ENCODE results near the gene MANSC1. TPM values are rescaled to one million over a fixed set of nuclear protein-coding genes. Genes with fewer than 3 reads are reported as not detected.

MANSC1 gene
- polyA plus RNA-seq, 3 donors, result 0.24 to 2.3 (median 1.5) TPM

DNA sequence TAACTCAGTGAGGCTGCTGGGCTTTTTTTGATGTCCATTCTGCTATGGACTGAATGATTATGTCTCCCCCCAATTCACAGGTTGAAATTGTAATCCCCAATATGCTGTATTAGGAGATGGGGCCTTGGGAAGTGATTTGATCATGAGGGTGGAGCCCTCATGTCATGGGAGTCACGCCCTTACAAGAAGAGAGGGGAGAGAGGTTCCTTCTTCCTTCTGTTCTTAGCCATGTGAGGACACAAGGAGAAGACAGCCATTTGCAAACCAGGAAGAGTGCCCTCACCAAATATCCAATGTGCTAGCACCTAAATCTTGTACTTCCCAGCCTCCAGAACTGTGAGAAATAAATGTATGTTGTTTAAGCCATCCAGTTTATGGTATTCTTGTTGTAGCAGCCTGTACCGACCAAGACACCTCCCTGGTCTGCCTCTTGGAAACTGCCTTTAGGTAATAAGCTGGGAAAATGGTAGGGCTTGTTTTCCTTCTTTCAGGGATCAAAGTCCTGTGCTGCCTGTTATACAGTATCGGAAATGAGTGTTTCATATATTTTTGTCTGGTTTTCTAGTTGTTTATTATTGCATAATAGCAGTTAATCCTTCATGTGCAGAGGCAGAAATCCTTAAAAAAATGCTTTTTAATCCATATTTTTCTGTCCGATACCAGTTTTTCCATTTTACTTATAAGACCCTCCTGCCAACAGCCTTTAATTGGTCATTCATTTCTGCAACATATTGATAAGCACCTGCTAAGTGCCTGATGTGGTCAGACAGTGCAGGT, 23.1 kb upstream of the MANSC1 start:
- peaks cover 0 to 8% of the 10 kb centered on the region in 2 donors for H3K4me1 ChIP-seq (ENCODE audit: control insufficient read depth in 1 of 2, insufficient read depth in 2 of 2, low read length in 2 of 2)
- TF ChIP-seq, protein P1, sequence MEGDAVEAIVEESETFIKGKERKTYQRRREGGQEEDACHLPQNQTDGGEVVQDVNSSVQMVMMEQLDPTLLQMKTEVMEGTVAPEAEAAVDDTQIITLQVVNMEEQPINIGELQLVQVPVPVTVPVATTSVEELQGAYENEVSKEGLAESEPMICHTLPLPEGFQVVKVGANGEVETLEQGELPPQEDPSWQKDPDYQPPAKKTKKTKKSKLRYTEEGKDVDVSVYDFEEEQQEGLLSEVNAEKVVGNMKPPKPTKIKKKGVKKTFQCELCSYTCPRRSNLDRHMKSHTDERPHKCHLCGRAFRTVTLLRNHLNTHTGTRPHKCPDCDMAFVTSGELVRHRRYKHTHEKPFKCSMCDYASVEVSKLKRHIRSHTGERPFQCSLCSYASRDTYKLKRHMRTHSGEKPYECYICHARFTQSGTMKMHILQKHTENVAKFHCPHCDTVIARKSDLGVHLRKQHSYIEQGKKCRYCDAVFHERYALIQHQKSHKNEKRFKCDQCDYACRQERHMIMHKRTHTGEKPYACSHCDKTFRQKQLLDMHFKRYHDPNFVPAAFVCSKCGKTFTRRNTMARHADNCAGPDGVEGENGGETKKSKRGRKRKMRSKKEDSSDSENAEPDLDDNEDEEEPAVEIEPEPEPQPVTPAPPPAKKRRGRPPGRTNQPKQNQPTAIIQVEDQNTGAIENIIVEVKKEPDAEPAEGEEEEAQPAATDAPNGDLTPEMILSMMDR (IDR thresholded peaks at IDR 0.05), result no peak
- H4K20me1 ChIP-seq (ENCODE audit: insufficient read depth, low read length), result no peaks in the 10 kb centered on the region
- H3K79me2 ChIP-seq (ENCODE audit: insufficient read depth, low read length), result no peaks in the 10 kb centered on the region
- H3K27me3 ChIP-seq (ENCODE audit: control insufficient read depth in 2 of 2, insufficient read depth in 2 of 2, low read length in 2 of 2), result no peaks in the 10 kb centered on the region
- Mint-ChIP-seq H3K36me3 (peaks cover 17 to 29% of the 10 kb centered on the region in 2 donors), H3K27ac (peak overlapping the region in 2 of 7 donors; percentile 30), H3K4me3 (no peak overlapping the region), H3K9me3 (no peaks in the 10 kb centered on the region), H3K27me3 (ENCODE audit: low read depth in 3 of 3) (no peaks in the 10 kb centered on the region), H3K4me1 (peaks cover 8% of the 10 kb centered on the region)
- no peak for DNase-seq
- intact Hi-C loops (cut with micrococcal nuclease), result loop anchor here in 1 of 2 donors (10.0 kb wide), 1 partner anchor 332 kb away; no protein-coding TSS in a partner anchor
- no peak overlapping the region for H3K4me3 ChIP-seq (replicated peaks in 1 of 3; ENCODE audit: low read depth in 2 of 3, low read length in 3 of 3)
- no peak overlapping the region for H3K27ac ChIP-seq (ENCODE audit: low read depth in 1 of 2, low read length in 2 of 2)
- peak overlapping the region; percentile 11 for H2AFZ ChIP-seq (ENCODE audit: insufficient read depth, low read depth, low read length, poor library complexity, severe bottlenecking)
- peaks cover 3 to 10% of the 10 kb centered on the region in 2 donors for H3K36me3 ChIP-seq (replicated peaks in 1 of 2; ENCODE audit: control insufficient read depth in 1 of 2, insufficient read depth in 2 of 2, low read length in 2 of 2)
- H3K4me2 ChIP-seq (replicated peaks; ENCODE audit: extremely low read depth, low read length, poor library complexity, severe bottlenecking), result no peak overlapping the region
- no peak overlapping the region for H3K9ac ChIP-seq (ENCODE audit: insufficient read depth, low read length, poor library complexity, severe bottlenecking)
- WGBS (ENCODE audit: insufficient coverage), result 89% methylated on average over 1 of the region's 4 CpGs
- no peaks in the 10 kb centered on the region for H3K9me3 ChIP-seq (replicated peaks in 1 of 2; ENCODE audit: control insufficient read depth in 1 of 2, insufficient read depth in 1 of 2, low read length in 2 of 2)

DNA sequence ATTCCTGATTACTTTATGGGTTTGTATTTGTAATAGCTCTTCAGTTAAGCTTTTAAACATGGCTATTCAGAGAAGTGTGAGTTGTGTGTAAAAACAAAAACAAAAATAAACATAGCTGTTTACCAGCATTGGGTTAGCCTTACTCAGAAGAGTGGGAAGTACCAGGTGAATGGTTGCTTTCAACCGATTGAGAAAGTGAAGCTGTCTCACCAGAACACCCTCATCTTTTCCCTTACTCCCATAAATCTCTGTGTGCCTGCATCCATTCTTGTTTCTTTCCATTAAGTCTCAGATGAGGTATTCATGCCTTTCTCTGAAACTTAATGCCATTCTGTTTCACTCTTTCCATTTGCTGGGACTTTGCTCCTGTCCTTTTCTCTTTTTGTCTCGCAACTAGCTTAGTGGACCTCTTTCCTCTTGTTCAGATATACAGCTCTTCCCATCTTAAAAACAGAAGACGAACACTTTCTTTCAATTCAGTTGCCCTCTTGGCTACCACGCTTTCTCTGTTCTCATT, 17.5 kb upstream of the MANSC1 start:
- Histone ChIP-seq H2AFZ (ENCODE audit: insufficient read depth, low read depth, low read length, poor library complexity, severe bottlenecking) (no peak overlapping the region), H3K4me1 (ENCODE audit: control insufficient read depth in 1 of 2, insufficient read depth in 2 of 2, low read length in 2 of 2) (peaks cover 0 to 6% of the 10 kb centered on the region in 2 donors), H3K9me3 (replicated peaks in 1 of 2; ENCODE audit: control insufficient read depth in 1 of 2, insufficient read depth in 1 of 2, low read length in 2 of 2) (no peaks in the 10 kb centered on the region), H3K4me3 (replicated peaks in 1 of 3; ENCODE audit: low read depth in 2 of 3, low read length in 3 of 3) (no peak overlapping the region), H4K20me1 (ENCODE audit: insufficient read depth, low read length) (no peaks in the 10 kb centered on the region), H3K9ac (ENCODE audit: insufficient read depth, low read length, poor library complexity, severe bottlenecking) (no peak overlapping the region), H3K27ac (ENCODE audit: low read depth in 1 of 2, low read length in 2 of 2) (no peak overlapping the region), H3K79me2 (ENCODE audit: insufficient read depth, low read length) (no peaks in the 10 kb centered on the region), H3K4me2 (replicated peaks; ENCODE audit: extremely low read depth, low read length, poor library complexity, severe bottlenecking) (no peak overlapping the region), H3K27me3 (ENCODE audit: control insufficient read depth in 2 of 2, insufficient read depth in 2 of 2, low read length in 2 of 2) (no peaks in the 10 kb centered on the region), H3K36me3 (replicated peaks in 1 of 2; ENCODE audit: control insufficient read depth in 1 of 2, insufficient read depth in 2 of 2, low read length in 2 of 2) (peaks cover 3 to 29% of the 10 kb centered on the region in 2 donors)
- peaks cover 13% of the 10 kb centered on the region for H3K4me1 Mint-ChIP-seq
- TF ChIP-seq, protein P1 (IDR thresholded peaks at IDR 0.05), result no peak
- H3K4me3 Mint-ChIP-seq, result no peak overlapping the region
- intact Hi-C loops (cut with micrococcal nuclease), result no loop called here
- 100% methylated on average over 3 of the region's 4 CpGs for WGBS (ENCODE audit: insufficient coverage)
- H3K27ac Mint-ChIP-seq, result peak overlapping the region in 1 of 7 donors; percentile 70
- H3K36me3 Mint-ChIP-seq, result peaks cover 25 to 31% of the 10 kb centered on the region in 2 donors
- H3K9me3 Mint-ChIP-seq, result no peaks in the 10 kb centered on the region
- no peaks in the 10 kb centered on the region for H3K27me3 Mint-ChIP-seq (ENCODE audit: low read depth in 3 of 3)
- DNase-seq, result no peak
